ENCODE measurements around the gene PKP4. TPM values are rescaled to one million over a fixed set of nuclear protein-coding genes. Genes with fewer than 3 reads are reported as not detected.
A peak's percentile ranks its signal among the peaks of the same experiment; 100 is the strongest.

The PKP4 gene
- total and polyA plus RNA-seq, 7 donors: 6.8 to 23.8 (median 18.0) TPM

- no peak for ATAC-seq
- WGBS, 3 donors: 54 to 64% (median 64%) methylated on average over 9 of the region's 9 CpGs
- no peak overlapping the region for H3K27ac ChIP-seq
- peaks cover 22% of the 10 kb centered on the region for H3K4me1 ChIP-seq
- H3K9me3 ChIP-seq: no peaks in the 10 kb centered on the region
- TF ChIP-seq, protein P1, sequence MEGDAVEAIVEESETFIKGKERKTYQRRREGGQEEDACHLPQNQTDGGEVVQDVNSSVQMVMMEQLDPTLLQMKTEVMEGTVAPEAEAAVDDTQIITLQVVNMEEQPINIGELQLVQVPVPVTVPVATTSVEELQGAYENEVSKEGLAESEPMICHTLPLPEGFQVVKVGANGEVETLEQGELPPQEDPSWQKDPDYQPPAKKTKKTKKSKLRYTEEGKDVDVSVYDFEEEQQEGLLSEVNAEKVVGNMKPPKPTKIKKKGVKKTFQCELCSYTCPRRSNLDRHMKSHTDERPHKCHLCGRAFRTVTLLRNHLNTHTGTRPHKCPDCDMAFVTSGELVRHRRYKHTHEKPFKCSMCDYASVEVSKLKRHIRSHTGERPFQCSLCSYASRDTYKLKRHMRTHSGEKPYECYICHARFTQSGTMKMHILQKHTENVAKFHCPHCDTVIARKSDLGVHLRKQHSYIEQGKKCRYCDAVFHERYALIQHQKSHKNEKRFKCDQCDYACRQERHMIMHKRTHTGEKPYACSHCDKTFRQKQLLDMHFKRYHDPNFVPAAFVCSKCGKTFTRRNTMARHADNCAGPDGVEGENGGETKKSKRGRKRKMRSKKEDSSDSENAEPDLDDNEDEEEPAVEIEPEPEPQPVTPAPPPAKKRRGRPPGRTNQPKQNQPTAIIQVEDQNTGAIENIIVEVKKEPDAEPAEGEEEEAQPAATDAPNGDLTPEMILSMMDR (IDR thresholded peaks at IDR 0.05): no peak
- H3K27me3 ChIP-seq (ENCODE audit: insufficient read depth in 3 of 3, low read length in 2 of 3): no peaks in the 10 kb centered on the region
- peak overlapping the region; percentile 85 for H3K4me3 ChIP-seq
- no peak for DNase-seq
- H3K36me3 ChIP-seq (ENCODE audit: insufficient read depth in 1 of 2, low read depth in 1 of 2): no peaks in the 10 kb centered on the region
- intact Hi-C loops (cut with DNase I): loop anchor here (5.0 to 10.0 kb wide), 3 partner anchors 165 to 295 kb away; no protein-coding TSS in a partner anchor
Measured at GRCh38 chr2:158459161-158460003, 2.6 kb downstream of the PKP4 start.

- H3K4me3 ChIP-seq: no peak overlapping the region
- intact Hi-C loops (cut with DNase I): no loop called here
- TF ChIP-seq, protein P1 (IDR thresholded peaks at IDR 0.05): no peak
- H3K9me3 ChIP-seq: no peaks in the 10 kb centered on the region
- peaks cover 22% of the 10 kb centered on the region for H3K4me1 ChIP-seq
- H3K27me3 ChIP-seq (ENCODE audit: insufficient read depth in 3 of 3, low read length in 2 of 3): no peaks in the 10 kb centered on the region
- 28 to 40% (median 30%) methylated on average over 3 of the region's 3 CpGs for WGBS, 3 donors
- no peak overlapping the region for H3K27ac ChIP-seq
- no peaks in the 10 kb centered on the region for H3K36me3 ChIP-seq (ENCODE audit: insufficient read depth in 1 of 2, low read depth in 1 of 2)
- DNase-seq (no peak), ATAC-seq (no peak)
Measured at GRCh38 chr2:158460632-158461297, 4.0 kb downstream of the PKP4 start.

DNA sequence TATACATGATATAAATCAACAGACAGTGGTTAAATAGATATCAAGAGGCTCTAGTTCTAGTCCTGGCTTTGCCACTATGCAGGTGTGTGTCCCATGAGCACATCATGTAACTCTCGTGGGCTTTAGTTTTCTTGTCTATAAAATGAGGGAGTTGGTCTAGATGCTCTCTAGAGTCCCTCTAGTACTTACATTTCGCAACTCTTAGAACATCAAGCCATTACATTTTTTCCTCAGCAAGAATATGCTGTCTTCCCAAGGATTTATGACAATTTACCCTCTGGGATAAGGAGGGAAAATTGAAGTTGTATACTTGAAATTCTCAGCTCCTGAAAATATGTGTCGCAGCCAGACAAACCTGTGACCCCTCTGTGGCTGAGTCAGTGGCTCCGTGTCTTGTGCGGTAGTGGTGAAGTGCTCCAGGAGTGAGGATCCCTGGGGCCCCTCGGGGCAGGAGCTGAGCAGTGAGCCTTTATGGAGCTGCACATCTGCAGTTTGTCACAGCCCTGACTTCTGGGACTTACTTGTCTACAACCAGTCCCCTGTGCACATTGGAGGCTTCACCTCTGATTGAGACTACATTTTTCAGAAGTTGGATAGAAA, 6.8 kb downstream of the PKP4 start:
- Histone ChIP-seq H3K9me3 (no peaks in the 10 kb centered on the region), H3K4me1 (peaks cover 16% of the 10 kb centered on the region), H3K27me3 (ENCODE audit: insufficient read depth in 3 of 3, low read length in 2 of 3) (no peaks in the 10 kb centered on the region), H3K4me3 (no peak overlapping the region), H3K36me3 (ENCODE audit: insufficient read depth in 1 of 2, low read depth in 1 of 2) (no peaks in the 10 kb centered on the region), H3K27ac (no peak overlapping the region)
- TF ChIP-seq, protein P1 (IDR thresholded peaks at IDR 0.05): no peak
- ATAC-seq (no peak), DNase-seq (no peak)
- intact Hi-C loops (cut with DNase I): no loop called here
- WGBS, 3 donors: 84% methylated on average over 6 of the region's 6 CpGs

- Histone ChIP-seq H3K27me3 (ENCODE audit: insufficient read depth in 3 of 3, low read length in 2 of 3) (no peaks in the 10 kb centered on the region), H3K4me1 (peaks cover 16% of the 10 kb centered on the region), H3K4me3 (no peak overlapping the region), H3K36me3 (ENCODE audit: insufficient read depth in 1 of 2, low read depth in 1 of 2) (no peaks in the 10 kb centered on the region), H3K27ac (no peak overlapping the region), H3K9me3 (no peaks in the 10 kb centered on the region)
- TF ChIP-seq, protein P1 (IDR thresholded peaks at IDR 0.05): peak; percentile 33
- WGBS, 3 donors: 83 to 86% (median 84%) methylated on average over 4 of the region's 4 CpGs
- intact Hi-C loops (cut with DNase I): no loop called here
- ATAC-seq: no peak
- DNase-seq: no peak
Measured at GRCh38 chr2:158464426-158465281, 7.9 kb downstream of the PKP4 start.
